HFF-Myc (cell line): ENCODE measurements around the gene SORCS2.

Experiments
- DNase-seq: peaks from one replicate; pipeline ENCODE4 v3.0.0-alpha.2; 2011; ENCODE audit warnings: low read depth; ENCODE audit errors: extremely low read depth
- H3K4me3 ChIP-seq: replicated peaks from 2 replicates; pipeline ENCODE4 v1.5.1; 2011; ENCODE audit warnings: low read depth, mild to moderate bottlenecking, control low read depth, low read length
- TF ChIP-seq, protein P1 (sequence below): IDR thresholded peaks from 2 replicates; pipeline ENCODE4 v1.5.1; 2012; ENCODE audit warnings: mild to moderate bottlenecking, low read depth, low read length, control low read depth; ENCODE audit errors: missing control alignments

SORCS2 gene

DNA sequence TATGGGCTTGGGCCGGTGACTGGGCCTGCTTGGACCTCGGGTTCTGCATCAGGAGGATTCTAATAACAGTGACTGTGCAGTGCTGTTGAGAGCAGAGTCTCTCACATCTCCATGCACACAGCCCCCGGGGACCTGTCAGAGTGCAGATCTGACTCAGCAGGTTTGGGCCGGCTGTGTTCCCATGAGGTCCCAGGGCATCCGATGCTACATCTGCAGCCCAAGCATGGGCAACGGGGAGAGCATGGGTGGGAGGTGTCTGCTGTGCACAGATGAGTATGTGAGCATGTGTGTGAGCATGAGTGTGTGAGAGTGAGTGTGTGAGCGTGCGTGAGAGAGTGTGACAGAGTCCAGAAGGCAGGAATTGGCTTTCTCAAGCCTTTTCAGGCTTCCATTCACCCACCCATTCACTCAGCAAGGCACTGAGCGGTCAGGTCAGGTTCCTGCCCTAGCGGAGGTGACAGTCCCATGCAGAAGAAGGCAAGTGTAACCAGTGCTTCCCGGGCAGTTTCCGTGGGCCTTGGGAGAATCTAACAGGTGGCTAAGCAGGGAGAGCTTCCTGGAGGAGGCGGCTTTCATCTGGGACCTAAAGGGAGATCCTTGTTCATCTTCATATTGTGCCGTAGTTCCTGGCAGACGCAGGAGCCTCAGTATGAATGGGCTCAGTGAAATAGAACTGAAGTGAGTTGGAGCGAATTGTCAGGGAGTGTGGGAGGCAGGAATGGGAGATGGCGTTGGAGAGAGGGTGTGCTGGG is 62.6 kb downstream of the SORCS2 start:
- no peak for DNase-seq
- no peak overlapping the region for H3K4me3 ChIP-seq
- TF ChIP-seq, protein P1, sequence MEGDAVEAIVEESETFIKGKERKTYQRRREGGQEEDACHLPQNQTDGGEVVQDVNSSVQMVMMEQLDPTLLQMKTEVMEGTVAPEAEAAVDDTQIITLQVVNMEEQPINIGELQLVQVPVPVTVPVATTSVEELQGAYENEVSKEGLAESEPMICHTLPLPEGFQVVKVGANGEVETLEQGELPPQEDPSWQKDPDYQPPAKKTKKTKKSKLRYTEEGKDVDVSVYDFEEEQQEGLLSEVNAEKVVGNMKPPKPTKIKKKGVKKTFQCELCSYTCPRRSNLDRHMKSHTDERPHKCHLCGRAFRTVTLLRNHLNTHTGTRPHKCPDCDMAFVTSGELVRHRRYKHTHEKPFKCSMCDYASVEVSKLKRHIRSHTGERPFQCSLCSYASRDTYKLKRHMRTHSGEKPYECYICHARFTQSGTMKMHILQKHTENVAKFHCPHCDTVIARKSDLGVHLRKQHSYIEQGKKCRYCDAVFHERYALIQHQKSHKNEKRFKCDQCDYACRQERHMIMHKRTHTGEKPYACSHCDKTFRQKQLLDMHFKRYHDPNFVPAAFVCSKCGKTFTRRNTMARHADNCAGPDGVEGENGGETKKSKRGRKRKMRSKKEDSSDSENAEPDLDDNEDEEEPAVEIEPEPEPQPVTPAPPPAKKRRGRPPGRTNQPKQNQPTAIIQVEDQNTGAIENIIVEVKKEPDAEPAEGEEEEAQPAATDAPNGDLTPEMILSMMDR = no peak

DNA sequence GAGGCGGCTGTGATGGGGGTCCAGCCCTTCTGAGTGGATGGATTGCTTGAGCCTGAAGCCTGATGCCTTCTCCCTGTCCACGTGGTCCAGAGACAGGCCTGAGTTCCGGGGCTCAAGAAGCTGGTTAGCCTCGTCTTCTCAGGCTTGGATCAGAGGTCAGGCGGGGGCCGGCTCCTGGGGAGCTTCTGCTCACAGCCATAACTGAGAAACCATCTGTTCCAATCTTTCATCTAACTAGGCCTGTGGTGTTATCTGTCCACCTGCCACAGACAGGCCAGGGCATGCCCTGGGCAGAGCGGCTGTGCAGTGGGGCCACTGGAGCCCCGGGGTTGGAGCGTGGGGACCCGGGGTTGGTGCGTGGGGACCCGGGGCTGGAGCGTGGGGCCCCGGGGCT is 63.1 kb downstream of the SORCS2 start:
- no peak for DNase-seq

DNA sequence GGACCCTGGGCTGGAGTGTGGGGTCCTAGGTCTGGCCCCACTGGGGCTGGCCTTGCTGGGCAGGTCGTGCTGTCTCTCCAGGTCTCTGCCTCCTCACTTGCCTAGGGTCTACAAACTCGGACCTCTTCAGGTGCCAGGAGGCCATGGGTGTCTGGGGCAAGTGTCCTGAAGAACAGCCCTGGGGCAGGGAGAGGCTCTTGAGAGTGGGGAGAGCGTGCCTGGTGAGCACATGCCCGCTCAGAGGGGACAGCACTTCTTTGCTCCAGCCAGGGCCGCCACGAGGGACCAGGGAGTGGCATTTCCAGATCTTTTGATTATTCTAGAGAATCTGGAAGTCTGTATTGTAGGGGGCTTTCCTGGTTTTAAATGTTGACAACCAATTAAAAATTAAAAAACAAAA is 63.7 kb downstream of the SORCS2 start:
- no peak overlapping the region for H3K4me3 ChIP-seq
- TF ChIP-seq, protein P1 = no peak
- no peak for DNase-seq

More for the DNA sequence above, 63.1 kb downstream of the SORCS2 start:
- TF ChIP-seq, protein P1 = no peak
- no peak overlapping the region for H3K4me3 ChIP-seq

DNA sequence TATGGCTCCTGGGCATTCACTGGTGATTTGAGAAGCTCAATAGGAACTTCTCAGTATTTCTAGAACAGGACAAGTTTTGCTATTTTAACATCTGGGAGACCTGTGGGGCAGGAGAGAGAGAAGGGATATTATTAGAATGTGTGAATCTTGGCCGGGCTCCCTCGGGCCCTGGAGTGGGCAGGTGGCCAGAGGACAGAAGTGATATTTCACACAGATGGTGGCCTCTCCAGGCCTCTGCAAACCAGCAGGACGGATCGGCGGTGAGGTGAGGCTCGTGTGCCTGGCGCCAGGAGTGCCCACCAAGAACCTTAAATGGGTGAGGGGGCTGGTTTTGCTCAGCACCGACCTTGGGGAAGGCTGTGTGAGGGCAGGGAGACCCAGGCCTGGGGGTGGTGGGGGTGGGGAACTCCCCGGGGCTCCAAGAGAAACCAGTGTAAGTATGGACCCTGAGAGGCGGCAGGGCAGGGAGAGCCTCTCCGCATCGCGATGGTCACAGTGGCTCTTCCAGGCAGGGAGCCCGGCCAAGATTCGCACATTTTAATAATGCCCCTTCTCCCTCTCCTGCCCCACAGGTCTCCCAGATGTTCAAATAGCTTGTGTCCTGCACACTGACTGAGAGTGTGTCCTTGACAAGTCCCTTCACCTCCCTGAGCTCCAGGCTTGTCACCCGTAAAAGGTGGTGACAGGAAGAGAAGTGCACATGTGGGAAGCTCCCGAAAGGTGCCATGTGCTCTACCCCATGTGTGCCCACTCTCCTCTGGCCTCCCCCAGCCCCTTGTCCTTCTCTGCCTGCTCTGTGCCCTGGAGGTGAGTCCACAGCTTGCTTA is 64.9 kb downstream of the SORCS2 start:
- peak; percentile 35 for DNase-seq
- no peak overlapping the region for H3K4me3 ChIP-seq
- TF ChIP-seq, protein P1 = no peak

DNA sequence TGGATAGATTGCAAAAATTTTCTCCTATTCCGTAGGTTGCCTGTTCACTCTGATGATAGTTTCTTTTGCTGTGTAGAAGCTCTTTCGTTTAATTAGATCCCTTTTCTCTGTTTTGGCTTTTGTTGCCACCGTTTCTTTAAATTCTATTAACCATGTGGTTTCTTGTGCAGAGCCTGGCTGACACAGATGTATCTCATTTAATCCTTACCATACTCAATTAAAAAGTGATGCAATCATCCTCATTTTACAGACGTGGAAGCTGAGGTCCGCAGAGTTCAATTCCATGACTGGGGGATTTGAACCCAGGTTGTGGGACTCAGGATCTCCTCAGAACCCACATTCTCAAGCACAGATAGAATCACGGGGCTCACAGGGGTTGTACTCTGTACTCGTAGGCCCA is 66.7 kb downstream of the SORCS2 start:
- DNase-seq = no peak
- TF ChIP-seq, protein P1 = no peak
- H3K4me3 ChIP-seq = no peak overlapping the region

DNA sequence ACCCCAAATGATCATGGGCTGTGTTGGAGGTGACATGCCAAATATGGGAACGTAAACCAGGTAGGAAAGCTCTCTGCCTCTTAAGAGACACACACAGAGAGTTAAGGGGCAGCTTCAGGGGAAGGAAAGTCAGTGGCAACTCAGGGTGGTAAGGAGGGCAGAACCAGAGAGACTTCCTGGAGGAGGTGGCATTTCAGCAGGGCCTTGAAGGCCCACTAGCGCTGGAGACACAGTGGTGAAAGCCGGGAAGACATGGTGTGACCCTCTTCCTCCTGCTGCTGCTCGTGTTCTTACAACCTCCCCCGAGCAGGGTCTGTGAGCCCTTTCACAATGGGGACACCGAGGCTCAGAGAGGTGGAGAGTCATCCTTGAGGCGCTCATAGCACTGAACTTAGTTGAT is 68.2 kb downstream of the SORCS2 start:
- TF ChIP-seq, protein P1 = no peak
- no peak for DNase-seq
- no peak overlapping the region for H3K4me3 ChIP-seq
